ENCODE data around the gene SEC31A. TPM values are rescaled to one million over a fixed set of nuclear protein-coding genes. Genes with fewer than 3 reads are reported as not detected.

The SEC31A gene
- total RNA-seq, 1 donor from 2014 or later, result 145 TPM

Other genes with a start within 250 kb of the SEC31A start
- gene SCD5, start 92.4 kb downstream of the SEC31A start, total RNA-seq, result 287 TPM
- 21.4 TPM for gene THAP9, start 9.6 kb upstream of the SEC31A start, total RNA-seq
- 29.2 TPM for gene LIN54, start 119.7 kb upstream of the SEC31A start, total RNA-seq
- 155 TPM for gene COPS4, start 144.0 kb upstream of the SEC31A start, total RNA-seq
- gene PLAC8, start 223.6 kb upstream of the SEC31A start, total RNA-seq, result 1.4 TPM

All from occipital lobe (tissue), 1 donor.